Hepatic stellate cell (primary cell): ENCODE measurements around the gene ARHGEF33.

Experiments
- DNase-seq: peaks from one replicate; pipeline ENCODE4 v3.0.0; 2011; ENCODE audit warnings: low spot score

The ARHGEF33 gene

DNA sequence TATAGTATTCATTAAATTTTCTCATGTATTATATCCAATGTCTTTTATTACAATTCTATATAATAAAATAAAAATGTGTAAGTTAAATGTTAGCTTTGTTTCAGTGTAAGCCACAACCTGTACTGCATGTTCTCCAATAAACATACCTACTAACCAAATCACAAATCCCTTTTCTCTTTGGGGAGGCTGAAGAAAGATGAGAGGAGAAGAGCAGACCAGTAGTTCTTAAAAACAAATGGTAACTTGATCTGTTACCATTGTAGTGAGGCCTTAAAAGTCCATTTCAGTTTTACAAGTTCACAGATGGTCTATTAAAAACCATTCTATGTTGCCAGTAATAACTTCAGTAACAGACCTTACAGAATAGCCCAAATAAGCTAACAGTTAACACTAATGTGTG lies 130.7 kb downstream of the ARHGEF33 start:
- DNase-seq, result no peak

GRCh38 chr2:39022642-39023235 lies 133.1 kb downstream of the ARHGEF33 start:
- no peak for DNase-seq

DNA sequence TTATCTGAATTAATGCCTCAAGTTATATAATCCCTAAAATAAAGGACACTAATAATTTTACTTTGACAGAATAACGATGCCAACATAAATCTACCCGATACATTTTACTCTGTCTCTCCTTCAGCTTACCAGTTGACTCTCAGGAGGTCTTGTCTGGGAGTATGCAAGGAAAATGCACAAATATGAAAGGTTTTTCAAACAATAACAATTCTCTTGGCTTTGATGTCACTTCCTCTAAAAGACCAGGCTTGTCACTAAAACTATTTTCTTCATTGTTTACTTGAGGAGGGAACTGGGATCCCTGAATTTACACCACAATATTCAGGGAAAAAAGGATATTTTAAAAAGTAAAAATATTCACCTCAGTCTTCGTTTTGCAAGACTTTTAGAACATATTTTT lies 134.0 kb downstream of the ARHGEF33 start:
- no peak for DNase-seq

GRCh38 chr2:39024833-39025232 lies 135.2 kb downstream of the ARHGEF33 start:
- DNase-seq, result no peak
